HEK293T (cell line): Measurements from ENCODE around the gene NUDT2.

Experiments
- FOXA1 ChIP-seq: fragments of 450-650 bp; IDR thresholded peaks from 2 replicates; pipeline ENCODE4 v1.6.1; 2016; ENCODE audit warnings: mild to moderate bottlenecking
- FOXK2 ChIP-seq: fragments of 450-650 bp; IDR thresholded peaks from 2 replicates; pipeline ENCODE4 v1.6.1; 2016; ENCODE audit warnings: mild to moderate bottlenecking
- FOXM1 ChIP-seq: fragments of 450-650 bp; IDR thresholded peaks from 2 replicates; pipeline ENCODE4 v1.6.1; 2017; ENCODE audit warnings: mild to moderate bottlenecking, borderline replicate concordance
- NFRKB ChIP-seq: fragments of 450-650 bp; IDR thresholded peaks from 2 replicates; pipeline ENCODE4 v1.6.1; 2016; ENCODE audit warnings: mild to moderate bottlenecking, moderate library complexity
- SP1 ChIP-seq: fragments of 450-650 bp; IDR thresholded peaks from 2 replicates; pipeline ENCODE4 v1.6.1; 2017

GRCh38 chr9:34289159-34289558, 40.2 kb upstream of the NUDT2 start:
- no peak for TF ChIP-seq NFRKB
- TF ChIP-seq SP1, result no peak
- no peak for TF ChIP-seq FOXM1
- TF ChIP-seq FOXA1, result no peak
- no peak for TF ChIP-seq FOXK2
